HG02610 (cell line): ENCODE results near the gene CD72.
"Not testable (repeated sequence)": the region's sequence is repeated elsewhere in the genome, so short reads cannot be mapped to it uniquely, and the experiment has no call there.

Experiments
- ATAC-seq: cut with Tn5 transposase; IDR thresholded peaks from one replicate; pipeline ENCODE4 v1.9.1; 2021; ENCODE audit warnings: mild to moderate bottlenecking, moderate library complexity; ENCODE audit not compliant: unreplicated experiment

The CD72 gene

DNA sequence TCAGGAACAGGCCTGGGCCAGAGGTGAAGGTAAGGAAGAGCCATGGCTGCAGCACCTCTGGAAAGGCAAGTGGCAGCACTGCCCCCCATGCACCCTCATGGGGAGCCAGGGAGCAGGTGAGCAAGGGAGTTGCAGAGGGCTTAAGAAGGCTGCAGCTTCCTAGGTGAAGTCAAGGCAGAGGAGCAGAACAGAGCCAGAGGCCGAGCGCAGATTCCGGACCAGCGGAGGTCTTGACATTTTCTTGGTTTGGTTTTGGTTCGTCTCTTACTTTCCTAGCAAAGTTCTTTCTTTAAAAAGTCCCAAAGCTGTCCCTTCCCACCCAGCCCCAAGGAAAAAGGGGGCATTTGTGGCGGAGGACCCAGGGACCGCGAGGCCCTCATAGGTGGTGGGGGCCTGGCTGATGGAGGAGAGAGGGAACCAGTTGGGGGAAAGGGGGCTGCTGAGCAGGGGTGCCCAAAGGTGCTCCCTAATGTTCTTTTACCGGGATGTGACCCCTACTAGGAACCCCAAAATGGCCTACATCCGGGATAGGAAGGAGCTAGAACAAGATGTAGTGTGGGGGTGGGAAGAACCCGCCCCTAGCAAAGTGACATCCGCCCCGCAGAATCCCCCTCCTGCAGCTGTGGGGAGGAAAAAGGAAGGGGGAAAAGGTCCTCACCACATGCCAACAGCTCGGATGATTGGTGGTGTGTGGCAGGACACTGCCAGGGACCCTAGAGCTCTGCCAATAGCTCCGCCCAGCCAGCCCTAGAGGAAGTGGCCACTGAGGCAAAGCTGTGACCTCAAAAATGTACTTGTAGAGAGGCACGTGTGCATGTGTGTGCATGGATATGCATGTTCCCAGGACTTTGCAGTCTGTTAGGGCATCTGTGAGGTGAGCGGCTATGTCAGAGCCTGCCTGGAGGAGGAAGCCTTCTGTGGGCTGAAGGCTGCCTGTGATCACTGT is 914 bp upstream of the CD72 start:
- peak; percentile 42 for ATAC-seq

DNA sequence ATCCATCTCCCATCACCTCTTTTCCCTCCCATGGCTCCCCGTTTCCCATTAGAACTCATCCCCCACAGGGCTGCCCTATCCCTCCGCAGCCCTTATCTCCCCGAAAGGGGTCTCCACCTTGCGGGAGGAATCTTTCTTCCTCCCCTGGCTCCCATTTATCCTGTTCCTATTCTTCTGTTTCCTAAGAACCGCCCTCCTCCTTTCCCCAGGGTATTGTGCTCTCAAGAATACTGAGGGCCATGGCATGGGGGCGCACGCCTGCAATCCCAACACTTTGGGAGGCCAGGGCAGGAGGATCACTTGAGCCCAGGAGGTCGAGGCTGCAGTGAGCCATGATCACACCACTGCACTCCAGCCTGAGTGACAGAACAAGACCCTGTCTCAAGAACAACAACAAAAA is 665 bp downstream of the CD72 start:
- ATAC-seq, result no peak

DNA sequence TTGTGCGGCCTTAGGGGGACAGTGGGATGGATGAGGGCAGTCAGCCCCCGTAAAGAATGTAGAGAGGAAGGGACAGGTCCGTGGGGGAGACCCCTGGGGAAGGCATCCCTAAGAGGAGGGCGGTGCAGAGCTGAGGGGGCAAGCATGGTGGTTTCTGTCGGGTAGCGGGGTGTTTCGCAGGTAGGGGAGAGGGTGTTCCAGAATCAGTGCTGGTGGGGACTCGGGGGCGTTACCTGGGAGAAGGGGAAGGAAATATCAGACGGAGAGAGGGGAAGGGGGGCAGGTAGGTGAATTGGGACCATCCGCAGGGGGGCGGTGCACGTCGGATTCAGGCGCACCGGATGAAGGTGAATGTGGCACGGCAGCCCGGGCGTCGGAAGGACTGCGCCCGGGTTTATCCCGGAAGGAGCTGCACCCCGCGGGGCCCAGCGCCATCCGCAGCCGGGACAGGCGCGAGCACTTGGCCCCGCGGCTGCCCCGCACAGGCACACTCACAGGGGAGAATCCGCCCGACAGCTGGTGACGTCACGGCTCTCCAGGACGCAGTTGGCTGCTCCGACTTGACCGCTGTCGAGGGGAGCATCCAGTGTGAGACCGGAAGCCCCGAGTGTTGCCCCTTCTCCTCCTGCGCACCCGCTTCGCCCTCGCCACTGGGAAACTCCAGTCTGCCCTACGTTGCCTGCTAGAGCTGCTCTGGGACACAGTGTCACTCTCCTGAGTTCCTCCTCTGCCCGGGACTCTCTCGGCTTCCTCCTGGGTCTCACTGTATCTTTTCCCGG is 1.3 kb downstream of the CD72 start:
- ATAC-seq, result no peak

DNA sequence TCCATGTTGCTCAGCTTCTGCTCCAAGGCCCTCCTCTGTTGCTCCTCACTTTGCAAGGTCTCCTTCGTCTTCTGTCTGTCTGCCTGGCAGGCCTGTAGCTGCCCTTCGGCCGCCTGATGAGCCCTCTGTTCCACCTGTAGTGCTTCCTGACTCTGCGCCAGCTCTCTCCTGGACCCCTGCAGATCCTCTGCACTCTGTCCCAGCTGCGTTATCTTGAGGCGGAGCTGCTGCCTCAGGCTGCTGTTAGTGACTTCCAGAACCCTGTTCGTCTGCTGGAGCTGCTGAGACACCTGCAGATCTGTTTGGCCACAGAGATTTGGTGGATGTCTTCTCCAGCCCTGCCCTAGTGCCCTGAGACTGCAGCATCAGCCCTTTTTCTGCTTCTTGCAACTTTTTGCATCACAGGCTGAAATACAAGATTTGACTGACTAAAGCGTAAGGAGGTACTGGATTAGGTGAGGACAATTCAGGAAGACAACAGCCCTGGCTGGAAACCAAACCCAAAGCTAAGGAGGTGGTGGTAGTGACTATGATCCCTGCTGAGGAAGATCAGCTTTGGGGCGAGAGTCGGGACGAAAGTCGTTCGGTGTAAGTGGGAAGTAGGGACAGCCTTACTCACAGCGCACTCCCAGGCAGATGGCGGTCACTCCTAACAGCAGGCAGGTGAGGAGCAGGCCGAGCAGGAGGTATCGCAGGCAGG is 2.1 kb downstream of the CD72 start:
- no peak for ATAC-seq

DNA sequence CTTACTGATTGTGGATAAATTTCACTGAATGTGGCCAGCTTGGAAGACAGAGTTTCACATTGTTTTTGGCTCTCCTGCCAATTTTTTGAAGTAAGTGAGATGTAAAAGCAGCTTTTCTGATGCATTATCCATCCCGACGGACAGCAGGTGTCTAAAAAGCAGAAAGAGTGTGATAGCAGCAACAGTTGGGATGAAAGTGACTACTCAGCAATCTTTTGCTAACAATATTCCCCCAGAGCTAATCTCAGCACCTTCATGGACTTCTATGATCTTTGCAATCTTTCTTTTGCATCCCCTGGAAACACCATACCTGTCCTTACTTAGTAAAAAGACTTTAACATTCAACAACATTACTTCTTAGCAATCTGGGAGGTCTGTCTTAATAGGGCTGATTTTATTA is 5.4 kb downstream of the CD72 start:
- ATAC-seq, result no peak

DNA sequence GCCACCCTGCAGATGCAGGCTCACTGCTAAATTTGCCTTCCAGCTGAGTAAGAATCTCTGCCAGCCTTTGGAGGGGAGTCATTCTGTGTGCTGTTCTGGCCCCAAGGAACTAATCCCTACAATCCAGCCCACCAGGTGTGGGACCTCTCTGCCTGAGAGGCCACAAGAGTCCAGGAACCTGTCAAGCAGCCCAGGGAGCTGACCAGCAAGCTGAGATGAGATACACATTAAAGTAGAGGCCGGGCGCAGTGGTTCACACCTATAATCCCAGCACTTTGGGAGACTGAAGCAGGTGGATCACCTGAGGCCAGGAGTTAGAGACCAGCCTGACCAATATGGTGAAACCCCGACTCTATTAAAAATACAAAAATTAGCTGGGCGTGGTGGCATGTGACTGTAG is 6.1 kb downstream of the CD72 start:
- ATAC-seq, result not testable (repeated sequence)

DNA sequence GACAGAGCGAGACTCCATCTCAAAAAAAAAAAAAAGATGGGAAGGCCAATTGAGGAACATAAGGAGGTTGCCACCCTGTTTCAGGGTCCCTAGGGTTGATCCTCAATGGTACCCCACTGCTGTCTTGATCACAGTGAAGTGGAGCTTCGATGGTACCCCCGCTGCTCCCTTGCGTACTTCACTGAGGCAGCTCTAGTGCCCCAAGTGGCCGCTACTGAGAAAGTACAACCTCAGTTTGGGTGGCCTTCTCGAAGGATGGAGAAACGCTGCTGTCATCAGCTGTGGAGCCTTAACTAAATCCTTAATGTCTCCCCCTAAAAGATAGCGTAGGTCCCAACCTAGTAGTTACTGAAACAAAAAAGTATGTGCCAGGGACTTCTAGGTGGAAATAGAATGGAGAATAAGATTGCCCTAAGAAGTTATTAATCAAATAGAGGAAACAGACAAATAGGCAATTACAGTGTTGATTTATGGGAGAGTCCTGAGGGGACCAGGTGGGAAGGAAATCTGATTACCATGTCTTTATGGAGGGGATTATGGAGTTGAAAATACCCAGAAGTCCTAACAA is 6.9 kb downstream of the CD72 start:
- ATAC-seq, result peak; percentile 41

DNA sequence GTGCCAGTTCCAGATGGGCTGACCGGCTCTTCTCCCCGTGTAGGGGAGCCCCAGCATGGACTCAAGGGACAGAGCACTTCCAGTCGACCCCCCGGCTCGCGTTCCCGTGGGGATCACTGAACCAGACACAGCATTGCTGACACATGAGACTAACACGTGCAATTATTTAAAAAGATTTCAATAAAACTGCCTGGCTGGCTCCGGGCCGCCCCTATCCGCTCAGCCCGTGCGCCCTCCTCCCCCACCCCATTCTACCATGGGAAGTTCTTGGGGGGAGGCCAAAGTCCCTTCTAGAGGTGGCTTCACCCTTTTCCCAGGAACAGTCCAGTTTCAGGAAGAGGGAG is 8.4 kb downstream of the CD72 start:
- ATAC-seq, result no peak

DNA sequence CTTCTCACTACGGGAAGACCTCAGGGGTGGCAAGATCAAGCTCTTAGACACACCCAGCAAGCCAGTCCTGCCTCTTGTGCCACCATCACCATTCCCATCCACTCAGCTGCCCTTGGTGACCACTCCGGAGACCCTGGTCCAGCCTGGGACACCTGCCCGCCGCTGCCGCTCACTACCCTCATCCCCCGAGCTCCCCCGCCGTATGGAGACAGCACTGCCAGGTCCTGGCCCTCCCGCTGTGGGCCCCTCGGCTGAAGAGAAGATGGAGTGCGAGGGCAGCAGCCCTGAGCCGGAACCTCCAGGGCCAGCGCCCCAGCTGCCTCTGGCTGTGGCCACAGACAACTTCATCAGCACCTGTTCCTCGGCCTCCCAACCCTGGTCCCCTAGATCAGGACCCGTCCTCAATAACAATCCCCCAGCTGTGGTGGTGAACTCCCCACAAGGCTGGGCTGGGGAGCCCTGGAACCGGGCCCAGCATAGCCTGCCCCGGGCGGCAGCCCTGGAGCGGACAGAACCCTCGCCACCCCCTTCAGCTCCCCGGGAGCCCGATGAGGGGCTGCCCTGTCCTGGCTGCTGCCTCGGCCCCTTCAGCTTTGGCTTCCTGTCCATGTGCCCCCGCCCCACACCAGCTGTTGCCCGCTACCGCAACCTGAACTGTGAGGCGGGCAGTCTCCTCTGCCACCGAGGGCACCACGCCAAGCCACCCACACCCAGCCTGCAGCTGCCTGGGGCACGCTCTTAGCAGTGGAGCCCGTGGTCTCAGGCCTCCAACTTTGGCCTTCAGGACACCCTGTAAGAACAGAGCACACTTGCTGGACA is 9.0 kb downstream of the CD72 start:
- no peak for ATAC-seq

DNA sequence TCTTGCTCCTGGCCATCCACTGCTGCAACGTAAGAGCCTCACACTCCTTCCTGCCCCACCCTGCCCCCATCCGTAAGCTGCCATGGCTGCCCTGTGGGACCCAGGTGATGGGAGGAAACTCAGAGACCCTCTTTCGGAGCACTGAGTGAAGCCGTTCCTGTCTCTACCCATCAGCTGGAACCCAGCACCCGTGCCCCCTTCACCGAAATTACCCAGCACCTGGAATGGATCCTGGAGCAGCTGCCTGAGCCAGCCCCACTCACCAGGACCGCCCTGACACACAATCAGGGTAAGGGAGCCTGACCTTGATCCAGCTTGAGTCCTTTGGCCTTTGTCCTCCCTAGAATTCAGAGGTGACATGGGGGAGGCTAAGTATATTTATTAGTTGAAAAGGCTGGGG is 10.0 kb downstream of the CD72 start:
- no peak for ATAC-seq

DNA sequence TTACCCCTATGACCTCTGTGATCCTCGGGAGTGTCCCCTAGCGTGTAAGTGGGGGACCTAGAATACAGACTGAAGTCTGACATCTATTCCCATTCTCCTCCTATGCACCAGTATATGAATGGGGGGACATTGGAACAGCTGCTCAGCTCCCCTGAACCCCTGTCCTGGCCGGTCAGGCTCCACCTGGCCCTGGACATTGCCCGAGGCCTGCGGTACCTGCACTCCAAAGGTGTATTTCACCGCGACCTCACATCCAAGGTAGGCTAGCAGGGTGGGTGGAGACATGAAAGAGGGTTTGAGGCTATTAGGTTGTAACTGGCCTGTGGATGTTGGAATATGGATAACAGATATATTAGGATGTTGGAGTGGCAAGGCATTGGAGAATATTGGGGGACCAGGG is 11.5 kb downstream of the CD72 start:
- ATAC-seq, result no peak

DNA sequence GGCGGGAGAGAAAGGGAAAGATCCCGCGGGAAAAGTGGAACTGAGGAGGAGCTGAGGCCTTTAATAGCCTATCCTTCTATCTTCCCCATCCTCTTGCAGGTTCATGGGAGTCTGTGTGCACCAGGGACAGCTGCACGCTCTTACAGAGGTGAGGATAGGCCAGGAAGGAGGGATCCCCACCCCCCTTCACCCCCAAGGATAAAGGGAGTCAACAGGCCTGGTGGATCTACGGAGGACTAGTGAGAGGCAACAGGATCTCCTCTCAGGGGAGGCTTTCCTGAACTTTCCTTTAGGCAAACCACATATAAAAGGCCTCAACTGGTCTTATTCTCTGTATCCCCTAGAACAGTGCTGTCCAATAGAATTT is 12.1 kb downstream of the CD72 start:
- no peak for ATAC-seq

DNA sequence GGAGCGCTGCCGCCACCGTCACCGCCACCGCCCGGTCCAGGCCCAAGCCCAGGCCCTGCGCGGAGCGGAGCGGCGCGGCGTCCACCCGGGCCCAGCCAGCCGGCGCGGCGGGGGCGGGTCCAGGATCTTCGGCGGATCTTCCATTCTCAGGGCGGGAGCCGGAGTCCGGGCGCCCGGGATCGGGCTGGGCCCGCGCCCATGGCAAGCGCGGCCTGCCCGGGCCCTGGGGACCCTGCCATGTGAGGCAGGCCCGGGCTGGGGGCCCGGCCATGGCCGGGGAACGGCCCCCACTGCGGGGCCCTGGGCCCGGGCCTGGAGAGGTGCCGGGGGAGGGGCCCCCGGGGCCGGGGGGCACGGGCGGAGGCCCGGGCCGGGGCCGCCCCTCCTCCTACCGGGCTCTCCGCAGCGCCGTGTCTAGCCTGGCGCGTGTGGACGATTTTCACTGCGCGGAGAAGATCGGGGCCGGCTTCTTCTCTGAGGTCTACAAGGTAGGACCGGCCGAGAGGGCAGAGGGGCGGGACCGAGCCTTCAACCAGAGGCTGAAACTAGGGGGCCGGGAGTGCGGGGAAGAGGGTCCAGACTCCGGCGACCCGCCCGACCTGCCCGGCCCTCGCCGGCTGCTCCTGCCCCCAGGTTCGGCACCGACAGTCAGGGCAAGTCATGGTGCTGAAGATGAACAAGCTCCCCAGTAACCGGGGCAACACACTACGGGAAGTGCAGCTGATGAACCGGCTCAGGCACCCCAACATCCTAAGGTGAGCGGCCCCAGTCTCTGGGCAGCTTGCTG is 12.7 kb downstream of the CD72 start:
- peak; percentile 11 for ATAC-seq

DNA sequence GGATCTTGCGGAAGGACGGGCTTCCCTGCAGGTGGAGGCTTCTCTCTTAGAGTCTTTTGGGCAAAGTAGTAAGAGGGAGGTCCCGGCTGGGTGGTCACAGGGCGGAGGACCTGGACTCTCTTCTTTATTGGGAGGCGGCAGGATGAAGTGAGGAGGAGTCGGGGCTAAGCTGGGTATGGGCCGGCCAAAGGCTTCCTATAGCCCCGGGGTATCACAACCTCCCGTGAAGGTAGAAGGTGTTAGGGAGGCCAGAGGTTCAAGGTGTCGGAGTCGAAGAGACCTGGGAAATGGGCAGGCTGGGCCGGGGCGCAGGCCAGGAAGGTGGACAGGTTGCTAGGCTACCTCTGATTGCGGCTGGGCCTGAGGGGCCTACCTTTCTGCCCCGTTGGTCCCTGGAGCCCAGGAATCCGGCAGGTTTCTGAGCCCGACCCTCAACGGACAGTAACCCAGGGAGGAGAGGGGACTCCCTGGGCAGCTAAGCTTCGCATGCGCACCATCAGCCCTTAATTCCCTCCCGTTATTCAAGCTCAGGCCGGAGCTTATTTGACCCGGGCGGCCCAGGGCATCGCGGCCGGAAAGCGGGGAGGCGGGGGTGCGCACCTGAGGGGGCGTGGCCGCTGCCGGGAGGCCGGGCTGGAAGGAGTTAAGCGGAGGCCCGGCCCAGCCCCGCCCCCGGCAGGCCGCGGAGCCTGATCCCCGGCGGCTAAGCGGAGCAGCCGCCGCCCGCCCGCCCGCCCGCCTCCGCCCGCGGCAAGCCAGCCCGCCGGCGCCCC is 13.4 kb downstream of the CD72 start, which contains the start of gene TESK1:
TESK1 (plus strand) TSS at position 685 of the 773 bp plus-strand sequence. CDS start 358 bp downstream, outside the sequence.
- peak; percentile 35 for ATAC-seq

DNA sequence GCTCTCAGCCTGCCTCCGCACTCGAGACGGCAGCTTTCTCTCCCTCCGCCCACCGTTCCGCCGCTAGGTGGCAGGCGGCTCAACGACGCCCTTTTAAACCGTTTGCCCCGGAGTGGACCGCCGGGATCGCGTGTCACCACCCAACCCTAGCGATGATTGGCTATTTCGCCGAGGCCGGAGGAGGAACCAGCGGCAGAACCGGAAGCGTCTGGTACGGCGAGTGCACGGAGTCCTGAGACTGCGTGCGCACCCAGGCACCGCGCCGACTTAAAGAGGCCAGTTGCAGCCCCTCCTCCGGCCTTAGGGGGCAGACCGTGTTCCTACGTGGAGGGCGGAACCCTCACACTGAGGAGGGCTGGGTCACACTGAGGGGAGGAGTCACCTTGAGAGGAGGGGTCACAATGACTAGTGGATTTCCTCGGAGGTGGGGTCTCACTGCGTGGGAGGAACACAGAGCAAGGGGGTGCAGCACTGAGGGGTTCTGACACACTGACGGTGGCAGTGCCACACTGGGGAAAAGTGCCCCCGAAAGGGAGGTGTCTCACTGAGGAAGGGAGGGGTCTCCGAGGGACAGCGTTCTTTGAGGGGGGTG is 14.1 kb downstream of the CD72 start:
- ATAC-seq, result peak; percentile 88

DNA sequence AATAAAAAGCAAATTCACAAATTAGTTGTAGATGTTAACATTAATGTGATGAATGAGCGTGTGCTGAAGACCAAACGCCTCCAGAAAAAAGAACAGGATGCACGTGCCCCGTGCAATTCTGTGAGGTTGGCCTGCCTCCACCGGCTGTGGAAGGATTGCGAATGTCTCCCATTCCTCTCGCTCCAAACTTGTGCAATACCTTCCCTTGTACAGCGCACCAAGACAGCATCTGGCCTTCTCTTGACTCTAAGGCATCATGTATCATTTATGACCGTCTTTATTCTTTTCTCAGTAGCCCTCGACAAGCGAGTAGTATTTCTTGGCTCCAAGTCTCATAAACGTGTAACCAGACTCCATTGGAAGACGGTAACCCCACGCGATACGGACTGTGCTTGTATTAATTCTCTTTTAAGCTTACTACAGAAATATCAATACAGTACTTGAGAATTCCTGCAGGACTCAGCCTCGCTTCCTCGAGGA is 14.7 kb downstream of the CD72 start:
- no peak for ATAC-seq

DNA sequence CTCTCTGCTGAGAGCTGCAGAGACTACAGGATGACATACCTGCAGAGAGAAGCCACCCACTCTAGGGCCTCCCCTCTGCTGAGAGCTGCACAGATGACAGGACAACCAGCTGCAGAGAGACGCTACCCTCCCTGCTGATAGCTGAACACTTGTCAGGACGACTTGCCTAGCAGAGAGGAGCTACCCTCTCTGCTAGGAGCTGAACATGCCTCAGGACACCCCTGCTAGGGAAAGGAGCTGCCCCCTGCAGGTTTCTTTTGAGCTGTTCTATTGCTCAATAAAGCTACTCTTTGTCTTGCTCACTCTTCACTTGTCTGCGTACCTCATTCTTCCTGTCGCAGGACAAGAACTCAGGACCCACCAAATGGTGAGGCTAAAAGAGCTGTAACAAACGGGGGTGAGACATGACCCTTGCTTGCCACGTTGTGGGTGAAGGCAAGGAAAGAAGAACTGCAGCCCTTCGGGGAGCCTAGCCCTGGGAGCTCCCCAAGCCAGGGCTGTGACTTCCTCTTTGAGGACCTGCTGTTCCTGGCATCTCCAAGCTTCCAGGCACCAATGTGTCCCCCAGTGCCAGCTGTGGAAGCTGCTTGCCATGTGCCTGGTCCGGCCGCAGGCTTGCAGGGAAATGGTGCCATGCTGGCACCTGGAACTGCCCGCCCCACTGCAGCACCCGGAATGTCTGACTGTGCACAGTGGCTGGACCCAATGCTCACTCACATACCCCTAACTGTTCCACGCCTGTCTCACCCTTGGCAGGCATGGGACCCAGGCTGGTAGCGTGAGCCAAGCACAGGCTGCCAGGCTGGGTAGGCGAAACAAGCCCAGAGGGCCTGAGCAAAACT is 18.2 kb downstream of the CD72 start:
- ATAC-seq, result no peak
